H1 (cell line): ENCODE data around the gene EGLN2. TPM values are rescaled to one million over a fixed set of nuclear protein-coding genes. Genes with fewer than 3 reads are reported as not detected.

ENCODE experiments used
- CBX5 ChIP-seq: fragments of 300-800, 300-1000 bp; sonication (generic); IDR thresholded peaks from 2 replicates; pipeline ENCODE4 v1.7.1; 2016; ENCODE audit warnings: antibody characterized with exemption, low read length, low read depth
- CTBP2 ChIP-seq: IDR thresholded peaks from 2 replicates; pipeline ENCODE4 v1.7.0; 2011; ENCODE audit warnings: borderline replicate concordance, mild to moderate bottlenecking, moderate library complexity, mixed read lengths, low read length; ENCODE audit not compliant: insufficient read depth, insufficient read length
- JUN ChIP-seq: IDR thresholded peaks from 2 replicates; pipeline ENCODE4 v1.6.1; 2011; ENCODE audit warnings: low read depth, mild to moderate bottlenecking, improper control_type of control experiment, low read length
- JUND ChIP-seq: IDR thresholded peaks from 2 replicates; pipeline ENCODE4 v1.6.1; 2011; ENCODE audit warnings: mild to moderate bottlenecking, improper control_type of control experiment, low read length
- KDM1A ChIP-seq: fragments of 200-600, 300-600 bp; sonication (generic); IDR thresholded peaks from 2 replicates; pipeline ENCODE4 v1.7.1; 2016; ENCODE audit warnings: mild to moderate bottlenecking, low read length, borderline replicate concordance
- NANOG ChIP-seq: IDR thresholded peaks from 2 replicates; pipeline ENCODE4 v1.6.1; 2011; ENCODE audit warnings: low read length, low read depth, mild to moderate bottlenecking, inconsistent platforms; ENCODE audit not compliant: insufficient read depth, poor library complexity, severe bottlenecking
- RXRA ChIP-seq: IDR thresholded peaks from 2 replicates; pipeline ENCODE4 v1.6.1; 2011; ENCODE audit warnings: low read depth, mild to moderate bottlenecking, low read length, moderate library complexity; ENCODE audit not compliant: insufficient read depth
- polyA plus RNA-seq, 7 experiments: library from polyadenylated mRNA; depleted of rRNA in 3 of 7; stranded (reverse) in 5 of 7; unstranded in 2 of 7; fragments of >200 nt in 5 of 7; fragments of 200-250 nt in 2 of 7; gene quantifications; 1 replicate in 5 of 7; 2 replicates in 1 of 7; 4 replicates in 1 of 7; pipeline versions ENCODE4 v1.2.1 to v1.2.3, GENCODE V29; 2011 to 2013; ENCODE audit warnings: missing spikeins in 2 of 7, mixed read lengths in 2 of 7
- total RNA-seq: library from RNA; stranded (reverse); fragmentation: NEBNext Ultra II Directional; extraction: Animal tissue kit (Norgen Biotek cat#: 25700); gene quantifications from 2 replicates; pipeline ENCODE4 v1.2.1, GENCODE V29; 2021
- TF ChIP-seq, protein P1 (sequence below): IDR thresholded peaks from 2 replicates; pipeline ENCODE4 v1.6.1; 2012; ENCODE audit warnings: inconsistent platforms
- TF ChIP-seq, protein P2 (sequence below): fragments of 300-600 bp; sonication (generic); IDR thresholded peaks from 2 replicates; pipeline ENCODE4 v1.7.1; 2012; ENCODE audit warnings: low read length, moderate library complexity, mild to moderate bottlenecking, inconsistent platforms; ENCODE audit not compliant: insufficient replicate concordance

EGLN2 gene
- total and polyA plus RNA-seq, 2 of the 8 experiments (the other 6 are each of a cell fraction or from before 2014, with no cell fraction given), result 86.9 to 103 TPM

DNA sequence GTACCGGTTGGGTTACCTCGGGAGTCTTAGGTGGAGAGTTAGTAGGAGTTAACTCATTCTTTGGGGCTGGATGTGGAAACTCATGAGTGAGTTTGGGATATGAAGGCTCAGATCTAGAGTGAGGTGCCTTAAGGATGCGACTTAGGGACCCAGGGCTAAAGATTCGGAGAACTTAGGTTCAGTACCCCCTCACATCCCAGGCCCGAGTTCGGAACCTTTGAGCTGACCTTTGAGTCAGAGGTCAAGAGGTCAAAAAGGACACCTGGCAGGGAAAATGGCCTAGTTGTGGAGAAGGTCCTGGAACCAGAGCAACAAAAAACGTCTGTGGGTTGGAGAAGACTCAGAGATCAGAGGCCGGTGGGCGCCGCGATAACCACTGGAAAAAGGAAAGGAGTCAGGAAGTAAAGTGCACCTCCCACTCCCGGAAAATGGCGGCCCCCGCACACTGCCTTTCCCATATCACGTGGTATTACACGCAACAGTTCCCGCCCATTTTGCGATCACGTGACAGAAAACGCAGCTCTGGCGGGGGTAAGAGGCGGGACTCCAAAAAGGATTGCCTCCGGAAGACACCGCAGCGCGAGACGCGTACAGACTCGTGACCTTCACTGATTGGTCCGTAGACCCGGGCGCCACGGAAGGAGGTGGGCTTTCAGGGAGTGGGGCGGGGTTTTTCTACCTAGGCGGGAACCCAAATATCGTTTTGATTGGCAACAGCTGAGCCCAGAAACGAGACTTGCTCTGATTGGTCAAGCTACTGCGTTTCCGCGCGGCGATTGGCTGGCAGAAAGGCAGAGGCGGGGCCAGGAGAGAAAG is 48.7 kb upstream of the EGLN2 start, which contains the start of gene ACTMAP (continued):
- TF ChIP-seq, protein P1, sequence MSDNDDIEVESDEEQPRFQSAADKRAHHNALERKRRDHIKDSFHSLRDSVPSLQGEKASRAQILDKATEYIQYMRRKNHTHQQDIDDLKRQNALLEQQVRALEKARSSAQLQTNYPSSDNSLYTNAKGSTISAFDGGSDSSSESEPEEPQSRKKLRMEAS, result peak; percentile 98
- TF ChIP-seq CBX5, result no peak
- TF ChIP-seq NANOG, result no peak
- TF ChIP-seq, protein P2, sequence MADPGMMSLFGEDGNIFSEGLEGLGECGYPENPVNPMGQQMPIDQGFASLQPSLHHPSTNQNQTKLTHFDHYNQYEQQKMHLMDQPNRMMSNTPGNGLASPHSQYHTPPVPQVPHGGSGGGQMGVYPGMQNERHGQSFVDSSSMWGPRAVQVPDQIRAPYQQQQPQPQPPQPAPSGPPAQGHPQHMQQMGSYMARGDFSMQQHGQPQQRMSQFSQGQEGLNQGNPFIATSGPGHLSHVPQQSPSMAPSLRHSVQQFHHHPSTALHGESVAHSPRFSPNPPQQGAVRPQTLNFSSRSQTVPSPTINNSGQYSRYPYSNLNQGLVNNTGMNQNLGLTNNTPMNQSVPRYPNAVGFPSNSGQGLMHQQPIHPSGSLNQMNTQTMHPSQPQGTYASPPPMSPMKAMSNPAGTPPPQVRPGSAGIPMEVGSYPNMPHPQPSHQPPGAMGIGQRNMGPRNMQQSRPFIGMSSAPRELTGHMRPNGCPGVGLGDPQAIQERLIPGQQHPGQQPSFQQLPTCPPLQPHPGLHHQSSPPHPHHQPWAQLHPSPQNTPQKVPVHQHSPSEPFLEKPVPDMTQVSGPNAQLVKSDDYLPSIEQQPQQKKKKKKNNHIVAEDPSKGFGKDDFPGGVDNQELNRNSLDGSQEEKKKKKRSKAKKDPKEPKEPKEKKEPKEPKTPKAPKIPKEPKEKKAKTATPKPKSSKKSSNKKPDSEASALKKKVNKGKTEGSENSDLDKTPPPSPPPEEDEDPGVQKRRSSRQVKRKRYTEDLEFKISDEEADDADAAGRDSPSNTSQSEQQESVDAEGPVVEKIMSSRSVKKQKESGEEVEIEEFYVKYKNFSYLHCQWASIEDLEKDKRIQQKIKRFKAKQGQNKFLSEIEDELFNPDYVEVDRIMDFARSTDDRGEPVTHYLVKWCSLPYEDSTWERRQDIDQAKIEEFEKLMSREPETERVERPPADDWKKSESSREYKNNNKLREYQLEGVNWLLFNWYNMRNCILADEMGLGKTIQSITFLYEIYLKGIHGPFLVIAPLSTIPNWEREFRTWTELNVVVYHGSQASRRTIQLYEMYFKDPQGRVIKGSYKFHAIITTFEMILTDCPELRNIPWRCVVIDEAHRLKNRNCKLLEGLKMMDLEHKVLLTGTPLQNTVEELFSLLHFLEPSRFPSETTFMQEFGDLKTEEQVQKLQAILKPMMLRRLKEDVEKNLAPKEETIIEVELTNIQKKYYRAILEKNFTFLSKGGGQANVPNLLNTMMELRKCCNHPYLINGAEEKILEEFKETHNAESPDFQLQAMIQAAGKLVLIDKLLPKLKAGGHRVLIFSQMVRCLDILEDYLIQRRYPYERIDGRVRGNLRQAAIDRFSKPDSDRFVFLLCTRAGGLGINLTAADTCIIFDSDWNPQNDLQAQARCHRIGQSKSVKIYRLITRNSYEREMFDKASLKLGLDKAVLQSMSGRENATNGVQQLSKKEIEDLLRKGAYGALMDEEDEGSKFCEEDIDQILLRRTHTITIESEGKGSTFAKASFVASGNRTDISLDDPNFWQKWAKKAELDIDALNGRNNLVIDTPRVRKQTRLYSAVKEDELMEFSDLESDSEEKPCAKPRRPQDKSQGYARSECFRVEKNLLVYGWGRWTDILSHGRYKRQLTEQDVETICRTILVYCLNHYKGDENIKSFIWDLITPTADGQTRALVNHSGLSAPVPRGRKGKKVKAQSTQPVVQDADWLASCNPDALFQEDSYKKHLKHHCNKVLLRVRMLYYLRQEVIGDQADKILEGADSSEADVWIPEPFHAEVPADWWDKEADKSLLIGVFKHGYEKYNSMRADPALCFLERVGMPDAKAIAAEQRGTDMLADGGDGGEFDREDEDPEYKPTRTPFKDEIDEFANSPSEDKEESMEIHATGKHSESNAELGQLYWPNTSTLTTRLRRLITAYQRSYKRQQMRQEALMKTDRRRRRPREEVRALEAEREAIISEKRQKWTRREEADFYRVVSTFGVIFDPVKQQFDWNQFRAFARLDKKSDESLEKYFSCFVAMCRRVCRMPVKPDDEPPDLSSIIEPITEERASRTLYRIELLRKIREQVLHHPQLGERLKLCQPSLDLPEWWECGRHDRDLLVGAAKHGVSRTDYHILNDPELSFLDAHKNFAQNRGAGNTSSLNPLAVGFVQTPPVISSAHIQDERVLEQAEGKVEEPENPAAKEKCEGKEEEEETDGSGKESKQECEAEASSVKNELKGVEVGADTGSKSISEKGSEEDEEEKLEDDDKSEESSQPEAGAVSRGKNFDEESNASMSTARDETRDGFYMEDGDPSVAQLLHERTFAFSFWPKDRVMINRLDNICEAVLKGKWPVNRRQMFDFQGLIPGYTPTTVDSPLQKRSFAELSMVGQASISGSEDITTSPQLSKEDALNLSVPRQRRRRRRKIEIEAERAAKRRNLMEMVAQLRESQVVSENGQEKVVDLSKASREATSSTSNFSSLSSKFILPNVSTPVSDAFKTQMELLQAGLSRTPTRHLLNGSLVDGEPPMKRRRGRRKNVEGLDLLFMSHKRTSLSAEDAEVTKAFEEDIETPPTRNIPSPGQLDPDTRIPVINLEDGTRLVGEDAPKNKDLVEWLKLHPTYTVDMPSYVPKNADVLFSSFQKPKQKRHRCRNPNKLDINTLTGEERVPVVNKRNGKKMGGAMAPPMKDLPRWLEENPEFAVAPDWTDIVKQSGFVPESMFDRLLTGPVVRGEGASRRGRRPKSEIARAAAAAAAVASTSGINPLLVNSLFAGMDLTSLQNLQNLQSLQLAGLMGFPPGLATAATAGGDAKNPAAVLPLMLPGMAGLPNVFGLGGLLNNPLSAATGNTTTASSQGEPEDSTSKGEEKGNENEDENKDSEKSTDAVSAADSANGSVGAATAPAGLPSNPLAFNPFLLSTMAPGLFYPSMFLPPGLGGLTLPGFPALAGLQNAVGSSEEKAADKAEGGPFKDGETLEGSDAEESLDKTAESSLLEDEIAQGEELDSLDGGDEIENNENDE, result no peak
- TF ChIP-seq CTBP2, result no peak
- no peak for TF ChIP-seq KDM1A
- peak; percentile 15; the same call in 1 of the 2 replicates for TF ChIP-seq JUND
- no peak for TF ChIP-seq JUN
- TF ChIP-seq RXRA, result peak; percentile 80; the same call in 1 of the 2 replicates
